Fibroblast of the aortic adventitia (primary cell): Measurements from ENCODE around the gene MAPK14. TPM values are rescaled to one million over a fixed set of nuclear protein-coding genes. Genes with fewer than 3 reads are reported as not detected.

ENCODE experiments used
- DNase-seq: peaks from one replicate; pipeline ENCODE4 v3.0.0-alpha.2; 2010; ENCODE audit warnings: low read depth
- H3K4me3 ChIP-seq: 2 replicates; pipeline ENCODE4 v1.5.1; 2011; ENCODE audit warnings: low read depth, mild to moderate bottlenecking, control low read depth, low read length, moderate library complexity
- CTCF ChIP-seq: IDR thresholded peaks from 2 replicates; pipeline ENCODE4 v1.5.1; 2011; ENCODE audit warnings: mild to moderate bottlenecking, low read length, control low read depth, inconsistent platforms; ENCODE audit not compliant: insufficient read depth
- total RNA-seq: library from RNA; depleted of rRNA; stranded (reverse); fragments of >200 nt; gene quantifications from 2 replicates; pipeline ENCODE4 v1.2.3, GENCODE V29; 2012; ENCODE audit warnings: low replicate concordance

Gene MAPK14
- total RNA-seq, 1 donor = 72.5 TPM

DNA sequence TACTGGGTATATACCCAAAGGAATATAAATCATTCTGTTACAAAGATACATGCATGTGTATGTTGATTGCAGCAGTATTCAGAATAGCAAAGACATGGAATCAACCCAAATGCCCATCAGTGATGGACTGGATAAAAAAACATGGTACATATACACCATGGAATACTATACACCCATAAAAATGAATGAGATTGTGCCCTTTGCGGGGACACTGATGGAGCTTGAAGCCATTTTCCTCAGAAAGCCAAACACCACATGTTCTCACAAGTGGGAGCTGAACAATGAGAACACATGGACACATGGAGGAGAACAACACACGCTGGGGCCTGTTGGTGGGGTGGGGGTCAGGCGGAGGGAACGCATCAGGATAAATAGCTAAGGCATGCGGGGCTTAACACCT lies 61.4 kb downstream of the MAPK14 start:
- DNase-seq = no peak
- no peak for TF ChIP-seq CTCF
- H3K4me3 ChIP-seq = no peak overlapping the region

GRCh38 chr6:36094238-36094637 lies 66.6 kb downstream of the MAPK14 start:
- DNase-seq = no peak
- no peak overlapping the region for H3K4me3 ChIP-seq
- no peak for TF ChIP-seq CTCF

DNA sequence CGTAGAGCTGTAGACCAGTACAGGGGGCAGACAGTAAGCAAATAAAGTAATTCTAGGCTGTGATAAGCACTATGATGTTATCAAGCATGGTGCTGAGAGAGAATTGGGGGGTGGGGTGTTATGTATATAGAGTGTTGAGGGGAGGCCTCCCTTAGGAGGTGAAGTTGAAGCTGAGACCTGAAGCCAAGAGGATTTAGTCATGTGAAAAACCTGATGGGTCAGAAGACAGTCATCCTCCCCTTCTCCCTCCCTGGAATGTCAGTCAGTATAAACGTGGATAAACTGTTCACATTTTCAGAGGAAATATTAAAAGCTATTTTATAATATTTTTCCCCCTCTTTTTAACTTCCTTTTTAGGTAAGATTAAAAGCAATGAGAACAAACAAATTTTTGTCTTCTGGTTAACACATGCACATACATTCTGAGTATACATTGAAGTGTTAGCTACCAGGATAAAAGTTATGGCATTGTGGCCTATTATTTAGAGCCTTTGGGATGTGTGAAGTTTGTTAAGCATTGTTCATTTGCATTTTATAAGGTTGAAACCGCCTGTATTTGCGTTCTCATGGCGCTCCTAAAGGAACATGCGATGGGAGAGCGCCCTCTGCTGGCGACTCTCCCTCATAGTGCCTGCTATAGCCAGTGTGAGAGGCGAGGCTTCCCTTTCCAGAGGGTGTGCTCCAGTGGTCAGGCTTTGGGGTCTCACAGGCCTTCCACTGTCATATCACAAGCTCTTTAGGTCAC lies 67.3 kb downstream of the MAPK14 start:
- DNase-seq = peak; percentile 82
- no peak overlapping the region for H3K4me3 ChIP-seq
- peak; percentile 91 for TF ChIP-seq CTCF

- no peak for DNase-seq
- H3K4me3 ChIP-seq = no peak overlapping the region
- no peak for TF ChIP-seq CTCF
These were observed 68.1 kb downstream of the MAPK14 start for GRCh38 chr6:36095497-36096391.

DNA sequence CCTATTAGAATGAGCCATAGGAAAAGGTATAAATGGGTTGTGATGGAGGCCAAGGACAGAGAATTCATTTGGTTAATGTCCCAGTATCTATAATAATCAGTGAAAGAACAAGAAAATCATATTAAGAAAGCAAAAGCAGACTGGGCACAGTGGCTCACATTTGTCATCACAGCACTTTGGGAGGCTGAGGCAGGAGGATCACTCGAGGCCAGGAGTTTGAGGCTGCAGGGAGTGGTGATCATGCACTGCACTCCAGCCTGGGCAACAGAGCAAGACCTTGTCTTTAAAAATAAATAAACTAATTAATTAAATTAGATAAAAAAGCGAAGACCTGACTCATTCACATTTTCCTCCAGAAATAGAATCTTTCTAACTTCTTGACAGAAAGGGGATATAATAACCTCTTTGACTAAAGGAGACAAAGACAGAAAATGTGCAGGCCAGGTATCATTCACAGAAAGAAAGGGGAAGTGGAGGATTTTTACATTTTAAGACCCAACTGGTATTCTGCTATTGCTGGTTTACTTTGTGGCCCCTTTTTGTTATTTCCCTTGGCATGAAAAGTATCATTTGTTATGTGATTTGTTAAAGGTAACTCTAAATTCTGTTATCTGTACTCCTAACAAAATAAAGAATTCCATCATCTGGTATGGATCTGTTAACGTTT lies 70.8 kb downstream of the MAPK14 start:
- TF ChIP-seq CTCF = no peak
- DNase-seq = no peak
- H3K4me3 ChIP-seq = no peak overlapping the region

DNA sequence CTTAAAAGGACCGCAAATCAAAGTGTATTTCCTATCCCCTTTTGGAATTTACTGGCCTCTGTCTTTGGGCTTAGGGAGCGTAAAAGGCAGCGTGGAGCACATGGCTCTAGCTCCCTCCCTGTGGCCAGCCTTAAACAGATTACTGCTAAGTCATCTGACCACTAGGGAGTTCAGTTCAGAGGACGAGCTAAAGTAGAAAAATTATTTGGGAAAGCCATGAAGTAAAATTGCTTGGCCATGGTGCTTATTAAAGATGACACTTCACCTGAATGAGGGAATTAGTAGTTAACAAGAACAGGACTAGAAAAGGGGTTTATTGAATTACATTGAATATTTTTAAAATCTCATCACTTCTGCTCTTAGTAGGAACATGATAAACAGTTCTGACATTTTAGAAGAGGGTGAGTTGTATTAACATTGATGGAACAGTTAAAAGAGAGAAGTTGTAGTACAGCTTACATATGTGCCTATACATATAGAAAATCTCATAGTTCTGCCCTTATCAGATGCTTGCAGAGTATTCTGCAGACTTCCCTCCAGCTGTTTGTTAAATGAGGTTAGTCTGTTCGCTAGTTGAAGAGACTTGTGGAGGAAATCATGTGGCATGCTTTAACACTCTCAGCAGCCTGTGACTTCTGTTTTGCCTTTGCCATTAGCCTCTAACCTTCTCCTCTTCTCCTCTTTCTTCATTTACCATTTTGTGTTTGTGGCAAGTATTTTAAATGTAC lies 71.5 kb downstream of the MAPK14 start:
- no peak overlapping the region for H3K4me3 ChIP-seq
- peak; percentile 29 for DNase-seq
- TF ChIP-seq CTCF = peak; percentile 11
